Measurements from ENCODE around the gene MTSS2. TPM values are rescaled to one million over a fixed set of nuclear protein-coding genes. Genes with fewer than 3 reads are reported as not detected.

Gene MTSS2
- 30.2 TPM for total RNA-seq

GRCh38 chr16:70685938-70686375 is at the start of gene MTSS2:
Gene MTSS2 (minus strand): TSS chr16:70686053. CDS start chr16:70685791, 262 bp downstream.
- DNase-seq = peak; percentile 82

GRCh38 chr16:70735141-70735979 is 49.5 kb upstream of the MTSS2 start:
- DNase-seq = peak; percentile 88

- no peak for DNase-seq
These were observed 48.8 kb upstream of the MTSS2 start for GRCh38 chr16:70734522-70735095.

- DNase-seq = no peak
These were observed 45.1 kb upstream of the MTSS2 start for GRCh38 chr16:70730944-70731343.

GRCh38 chr16:70730031-70730430 is 44.2 kb upstream of the MTSS2 start:
- DNase-seq = no peak

- DNase-seq = no peak
These were observed 43.4 kb upstream of the MTSS2 start for GRCh38 chr16:70729292-70729691.

- DNase-seq = no peak
These were observed 42.3 kb upstream of the MTSS2 start for GRCh38 chr16:70728150-70728549.

- DNase-seq = peak; percentile 89
These were observed 41.1 kb upstream of the MTSS2 start for GRCh38 chr16:70726892-70727361.

GRCh38 chr16:70725912-70726828 is 40.3 kb upstream of the MTSS2 start:
- peak; percentile 60 for DNase-seq

- peak; percentile 59 for DNase-seq
These were observed 39.4 kb upstream of the MTSS2 start for GRCh38 chr16:70725024-70725911.

GRCh38 chr16:70724146-70725023 is 38.5 kb upstream of the MTSS2 start:
- DNase-seq = no peak

GRCh38 chr16:70723740-70724145 is 37.9 kb upstream of the MTSS2 start:
- DNase-seq = no peak

- DNase-seq = no peak
These were observed 35.5 kb upstream of the MTSS2 start for GRCh38 chr16:70721202-70721963.

- no peak for DNase-seq
These were observed 34.8 kb upstream of the MTSS2 start for GRCh38 chr16:70720425-70721201.

- DNase-seq = no peak
These were observed 31.2 kb upstream of the MTSS2 start for GRCh38 chr16:70717065-70717464.

- DNase-seq = peak; percentile 83
These were observed 30.1 kb upstream of the MTSS2 start for GRCh38 chr16:70715860-70716357.

GRCh38 chr16:70715055-70715858 is 29.4 kb upstream of the MTSS2 start:
- DNase-seq = peak; percentile 34

- DNase-seq = no peak
These were observed 28.8 kb upstream of the MTSS2 start for GRCh38 chr16:70714581-70715054.
